Glutamatergic neuron (in vitro differentiated cells): ENCODE measurements around the gene LPIN3. TPM values are rescaled to one million over a fixed set of nuclear protein-coding genes. Genes with fewer than 3 reads are reported as not detected.

Source experiments
- DNase-seq: peaks from one replicate; pipeline ENCODE4 v3.0.0; 2022
- H3K27ac Mint-ChIP-seq: one replicate; pipeline ENCODE4 v1.8.0; 2020; ENCODE audit warnings: mild to moderate bottlenecking, mixed read lengths, inconsistent platforms; ENCODE audit not compliant: unreplicated experiment
- H3K27me3 Mint-ChIP-seq: one replicate; pipeline ENCODE4 v1.8.0; 2020; ENCODE audit warnings: mild to moderate bottlenecking, moderate library complexity, mixed read lengths, inconsistent platforms; ENCODE audit not compliant: unreplicated experiment
- H3K36me3 Mint-ChIP-seq: one replicate; pipeline ENCODE4 v1.8.0; 2020; ENCODE audit warnings: mild to moderate bottlenecking, mixed read lengths, inconsistent platforms; ENCODE audit not compliant: unreplicated experiment
- H3K4me1 Mint-ChIP-seq: one replicate; pipeline ENCODE4 v1.8.0; 2020; ENCODE audit warnings: mild to moderate bottlenecking, low read depth, mixed read lengths, inconsistent platforms; ENCODE audit not compliant: unreplicated experiment
- H3K4me3 Mint-ChIP-seq: one replicate; pipeline ENCODE4 v1.8.0; 2020; ENCODE audit warnings: mild to moderate bottlenecking, mixed read lengths, inconsistent platforms; ENCODE audit not compliant: unreplicated experiment
- H3K9me3 Mint-ChIP-seq: one replicate; pipeline ENCODE4 v1.8.0; 2020; ENCODE audit warnings: mild to moderate bottlenecking, moderate library complexity, mixed read lengths, inconsistent platforms; ENCODE audit not compliant: unreplicated experiment
- CTCF ChIP-seq: fragments of 200-600 bp; sonication (generic); IDR thresholded peaks from one replicate; pipeline ENCODE4 v1.5.0; 2021; ENCODE audit not compliant: partially characterized antibody, unreplicated experiment
- total RNA-seq: library from RNA; stranded (reverse); fragmentation: NEBNext Ultra II Directional; extraction: Animal tissue kit (Norgen Biotek cat#: 25700); gene quantifications from one replicate; pipeline ENCODE4 v1.2.1, GENCODE V29; 2021; ENCODE audit not compliant: unreplicated experiment

Gene LPIN3
- total RNA-seq, 1 donor from 2014 or later, result 5.9 TPM

DNA sequence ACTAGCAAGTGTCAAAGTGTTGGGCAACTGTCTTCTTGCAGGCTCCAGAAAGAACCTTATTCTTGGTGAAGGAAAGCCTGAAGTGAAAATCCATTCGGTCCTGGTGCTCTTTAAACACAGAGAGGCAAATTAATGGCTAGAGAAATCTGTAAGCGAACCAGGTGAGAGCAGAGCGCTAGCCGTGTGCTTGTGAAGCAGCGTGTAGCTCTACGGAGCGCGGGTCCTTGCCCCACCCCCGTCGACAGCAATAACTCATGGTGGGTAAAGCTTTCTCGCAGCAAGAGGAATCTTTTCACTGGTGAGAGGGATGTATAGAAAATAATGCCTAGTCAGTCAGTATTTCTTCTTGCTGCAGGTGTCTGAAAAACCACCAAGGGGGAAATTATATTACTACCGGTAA lies 63.0 kb downstream of the LPIN3 start:
- H3K36me3 Mint-ChIP-seq, result no peaks in the 10 kb centered on the region
- H3K4me3 Mint-ChIP-seq, result no peak overlapping the region
- no peak for TF ChIP-seq CTCF
- no peak overlapping the region for H3K27ac Mint-ChIP-seq
- peaks cover 5% of the 10 kb centered on the region for H3K27me3 Mint-ChIP-seq
- peaks cover 3% of the 10 kb centered on the region for H3K4me1 Mint-ChIP-seq
- DNase-seq, result no peak
- peaks cover 3% of the 10 kb centered on the region for H3K9me3 Mint-ChIP-seq

DNA sequence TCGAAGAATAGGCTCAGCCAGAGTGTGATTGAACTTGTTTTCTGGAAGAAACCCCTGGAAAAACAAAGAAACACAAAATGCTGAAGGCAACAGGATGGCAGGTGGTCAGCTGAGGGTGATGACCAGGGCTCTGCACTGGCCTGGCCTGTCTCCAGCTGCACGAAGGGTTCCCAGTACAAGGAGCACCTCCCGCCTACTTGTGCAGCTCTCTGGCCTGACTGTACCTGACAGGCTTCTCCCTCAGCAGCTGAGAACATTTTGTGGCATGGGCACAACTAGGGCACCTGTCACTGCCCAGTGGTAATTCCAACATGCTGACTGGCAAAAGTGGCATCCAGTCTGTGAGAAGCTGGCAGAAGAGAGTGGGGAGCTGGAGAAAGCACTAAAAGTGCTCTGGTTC lies 64.8 kb downstream of the LPIN3 start:
- no peak for DNase-seq
- peaks cover 5% of the 10 kb centered on the region for H3K27me3 Mint-ChIP-seq
- H3K27ac Mint-ChIP-seq, result no peak overlapping the region
- H3K36me3 Mint-ChIP-seq, result no peaks in the 10 kb centered on the region
- H3K4me1 Mint-ChIP-seq, result peaks cover 3% of the 10 kb centered on the region
- no peaks in the 10 kb centered on the region for H3K9me3 Mint-ChIP-seq
- H3K4me3 Mint-ChIP-seq, result no peak overlapping the region
- TF ChIP-seq CTCF, result no peak

DNA sequence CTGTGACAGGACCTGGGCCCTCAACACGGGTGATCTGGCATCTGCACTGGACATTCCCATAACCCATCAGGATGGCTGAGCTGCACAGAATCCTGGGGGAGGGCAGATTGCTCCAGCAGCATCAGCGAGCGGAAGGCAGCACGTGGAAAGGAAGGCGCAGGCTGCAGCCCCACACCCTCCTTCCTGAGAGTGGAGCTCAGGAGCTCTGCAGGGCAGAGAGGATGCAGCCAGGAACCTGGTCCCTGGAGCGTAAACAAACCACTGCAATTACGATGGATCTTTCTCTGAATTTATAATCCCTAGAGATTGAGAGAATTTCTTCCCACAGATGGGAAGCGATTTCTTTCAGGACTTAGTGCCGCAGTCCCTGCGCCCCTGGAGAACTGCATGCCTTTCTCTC lies 65.7 kb downstream of the LPIN3 start:
- peaks cover 3% of the 10 kb centered on the region for H3K4me1 Mint-ChIP-seq
- H3K27ac Mint-ChIP-seq, result no peak overlapping the region
- H3K4me3 Mint-ChIP-seq, result no peak overlapping the region
- no peak for DNase-seq
- no peaks in the 10 kb centered on the region for H3K36me3 Mint-ChIP-seq
- peaks cover 5% of the 10 kb centered on the region for H3K27me3 Mint-ChIP-seq
- no peaks in the 10 kb centered on the region for H3K9me3 Mint-ChIP-seq
- no peak for TF ChIP-seq CTCF

DNA sequence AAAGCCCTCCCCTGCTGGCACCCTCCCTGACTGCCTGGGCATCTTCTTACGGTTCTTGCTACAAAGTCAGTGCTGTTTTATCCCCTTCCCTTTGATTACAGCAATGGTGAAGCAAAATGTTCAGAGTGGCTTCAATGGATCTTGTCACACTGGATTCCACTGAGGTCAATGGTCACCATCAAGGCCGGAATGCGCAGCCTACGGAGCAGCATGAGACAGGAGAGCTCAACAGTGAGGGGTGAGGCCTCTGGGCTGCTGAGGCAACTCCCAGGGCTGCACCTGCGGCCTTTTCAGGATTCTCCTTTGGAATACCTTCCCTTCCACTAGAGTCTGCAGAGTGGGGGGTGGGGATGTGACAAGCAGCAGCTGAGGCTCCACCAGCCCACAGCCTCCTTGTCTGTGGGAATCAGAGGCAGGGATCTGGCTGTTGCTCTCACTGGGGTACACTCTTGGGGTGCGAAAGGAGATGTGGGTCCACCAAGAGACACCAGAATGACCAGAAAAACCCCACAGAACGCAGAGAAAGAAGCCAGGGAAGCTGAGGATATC lies 66.3 kb downstream of the LPIN3 start:
- H3K27ac Mint-ChIP-seq, result no peak overlapping the region
- H3K27me3 Mint-ChIP-seq, result peaks cover 5% of the 10 kb centered on the region
- H3K9me3 Mint-ChIP-seq, result no peaks in the 10 kb centered on the region
- no peak for DNase-seq
- peaks cover 3% of the 10 kb centered on the region for H3K4me1 Mint-ChIP-seq
- H3K36me3 Mint-ChIP-seq, result no peaks in the 10 kb centered on the region
- no peak overlapping the region for H3K4me3 Mint-ChIP-seq
- TF ChIP-seq CTCF, result no peak

DNA sequence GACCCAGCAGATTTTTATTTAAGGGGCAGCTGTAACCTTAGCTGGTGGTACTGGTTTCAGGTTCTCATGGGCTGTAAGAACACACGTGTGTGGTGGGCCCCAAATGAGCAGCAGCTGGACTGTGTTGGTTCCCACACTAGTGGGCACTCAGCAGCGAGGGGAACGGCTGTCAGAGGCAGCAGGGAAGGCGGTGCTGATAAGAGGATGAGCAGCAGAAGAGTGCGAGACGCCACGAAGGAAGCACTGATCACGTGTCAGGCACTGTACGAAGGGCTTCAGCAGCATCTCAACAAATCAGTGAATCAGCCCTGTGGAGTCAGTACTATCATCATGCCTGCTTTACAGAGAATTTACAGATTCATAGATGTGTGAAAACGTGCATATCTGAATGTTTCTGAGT lies 67.0 kb downstream of the LPIN3 start:
- peaks cover 3% of the 10 kb centered on the region for H3K4me1 Mint-ChIP-seq
- TF ChIP-seq CTCF, result no peak
- no peak for DNase-seq
- peak overlapping the region; percentile 59 for H3K27ac Mint-ChIP-seq
- H3K27me3 Mint-ChIP-seq, result peaks cover 5% of the 10 kb centered on the region
- no peak overlapping the region for H3K4me3 Mint-ChIP-seq
- no peaks in the 10 kb centered on the region for H3K36me3 Mint-ChIP-seq
- no peaks in the 10 kb centered on the region for H3K9me3 Mint-ChIP-seq
